Stimulated activated CD4-positive, alpha-beta T cell treated with anti-CD3 and anti-CD28 coated beads, TNF-alpha, amount 100 ng/mL, for 1 hour (primary cell): ENCODE data around the gene C1orf74.

Experiments used
- DNase-seq, 3 donors: peaks; one replicate each; pipeline ENCODE4 v3.0.0-alpha.2; 2020; ENCODE audit warnings: low read depth in 3 of 3, low spot score in 1 of 3

The C1orf74 gene

DNA sequence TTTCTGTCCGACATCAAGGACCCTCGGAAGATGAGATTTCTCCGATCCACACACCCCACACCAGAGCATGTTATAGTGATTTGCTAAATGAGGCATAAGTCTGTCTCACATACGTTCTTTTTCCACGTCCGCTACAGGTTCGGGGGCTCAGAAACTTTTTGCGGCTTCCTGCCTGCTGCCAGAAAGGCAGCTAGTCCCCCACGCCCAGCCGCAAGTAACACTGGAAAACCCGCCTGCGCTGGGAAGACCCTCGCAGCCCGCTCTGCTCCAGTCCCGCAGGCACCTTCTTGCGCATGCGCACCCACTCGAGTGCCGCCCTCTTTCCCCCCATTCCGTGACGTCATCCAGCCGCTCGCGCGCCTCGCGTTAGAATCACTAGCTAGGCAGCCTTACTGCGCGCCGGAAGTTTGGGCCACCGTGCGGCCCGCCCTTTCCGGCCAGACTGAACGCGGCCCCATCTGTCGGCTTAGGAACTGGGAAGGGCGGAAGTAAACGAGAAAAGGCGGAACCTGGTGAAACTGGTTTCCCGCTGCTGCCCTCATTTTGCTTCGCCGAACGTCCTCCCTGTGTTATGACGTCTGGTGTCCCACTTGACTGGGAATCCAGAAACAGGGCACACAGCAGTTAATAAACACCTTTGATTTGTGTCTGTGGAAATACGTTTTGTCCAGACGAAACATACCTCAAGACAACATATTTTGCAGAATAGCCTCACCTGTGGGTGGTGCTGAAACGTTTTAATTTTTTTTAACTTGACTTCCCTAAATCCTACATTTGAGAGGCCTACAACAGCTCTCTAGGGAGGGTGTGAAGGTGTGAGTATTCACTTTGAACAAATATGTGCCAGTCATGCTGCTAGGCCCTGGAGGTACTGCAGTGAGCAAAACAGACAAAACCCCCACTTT is at the start of gene C1orf74:
TSS of gene C1orf74 (minus strand) at position 295 of the 905 bp plus-strand sequence. CDS start 925 bp downstream, outside the sequence.
- peak; percentile 98 to 99 (median 99) for DNase-seq

DNA sequence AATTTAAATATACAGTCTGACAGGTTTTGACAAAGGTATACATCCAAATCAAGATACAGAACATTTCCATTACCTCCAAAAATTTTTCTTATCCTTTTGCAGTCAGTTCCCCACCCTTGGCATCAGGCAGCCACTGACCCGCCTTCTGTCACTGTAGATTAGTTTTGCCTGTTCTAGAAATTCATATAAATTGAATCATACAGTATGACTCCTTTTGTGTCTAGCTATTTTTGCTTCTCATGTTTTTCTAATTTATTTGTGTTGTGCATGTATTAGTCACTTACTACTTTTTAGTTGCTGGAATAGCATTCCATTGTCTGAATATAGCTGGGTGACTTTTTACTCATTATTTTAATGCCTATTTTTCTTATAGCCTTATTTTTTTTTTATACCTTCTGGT is 47.3 kb upstream of the C1orf74 start:
- no peak for DNase-seq

DNA sequence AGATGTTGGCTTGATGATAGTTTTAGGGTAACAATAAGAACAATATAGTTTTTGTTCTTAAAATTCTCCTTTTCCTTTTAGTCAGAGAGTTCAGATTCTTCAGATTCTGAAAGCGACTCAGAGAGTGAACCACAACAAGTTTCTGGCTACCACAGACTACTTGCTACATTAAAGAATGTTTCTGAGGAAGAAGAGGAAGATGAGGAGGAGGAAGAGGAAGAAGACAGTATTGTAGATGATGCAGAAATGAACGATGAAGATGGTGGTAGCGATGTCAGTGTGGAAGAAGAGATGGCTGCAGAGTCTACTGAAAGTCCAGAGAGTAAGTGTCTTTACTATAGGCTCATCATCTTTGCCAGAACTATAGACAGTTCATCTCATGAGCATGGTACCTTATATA is 46.4 kb upstream of the C1orf74 start:
- DNase-seq, result no peak

DNA sequence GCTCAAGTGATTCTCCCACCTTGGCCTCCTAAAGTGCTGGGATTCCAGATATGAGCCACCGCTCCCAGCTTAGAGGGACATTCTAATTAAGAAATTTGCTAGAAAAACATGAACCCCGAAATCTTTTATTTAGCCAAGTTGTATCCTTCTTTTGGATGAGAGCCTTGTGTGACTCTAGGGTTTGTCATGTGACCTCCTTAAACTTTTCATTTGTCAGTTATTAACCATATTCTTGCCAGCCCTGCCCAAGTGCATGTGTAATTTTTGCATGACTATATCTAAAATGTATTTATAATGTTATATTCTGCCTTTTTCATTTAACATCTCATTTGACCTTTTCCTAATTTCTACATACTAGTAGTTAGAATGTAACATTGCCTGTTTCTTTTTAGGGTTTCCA is 45.4 kb upstream of the C1orf74 start:
- no peak for DNase-seq

DNA sequence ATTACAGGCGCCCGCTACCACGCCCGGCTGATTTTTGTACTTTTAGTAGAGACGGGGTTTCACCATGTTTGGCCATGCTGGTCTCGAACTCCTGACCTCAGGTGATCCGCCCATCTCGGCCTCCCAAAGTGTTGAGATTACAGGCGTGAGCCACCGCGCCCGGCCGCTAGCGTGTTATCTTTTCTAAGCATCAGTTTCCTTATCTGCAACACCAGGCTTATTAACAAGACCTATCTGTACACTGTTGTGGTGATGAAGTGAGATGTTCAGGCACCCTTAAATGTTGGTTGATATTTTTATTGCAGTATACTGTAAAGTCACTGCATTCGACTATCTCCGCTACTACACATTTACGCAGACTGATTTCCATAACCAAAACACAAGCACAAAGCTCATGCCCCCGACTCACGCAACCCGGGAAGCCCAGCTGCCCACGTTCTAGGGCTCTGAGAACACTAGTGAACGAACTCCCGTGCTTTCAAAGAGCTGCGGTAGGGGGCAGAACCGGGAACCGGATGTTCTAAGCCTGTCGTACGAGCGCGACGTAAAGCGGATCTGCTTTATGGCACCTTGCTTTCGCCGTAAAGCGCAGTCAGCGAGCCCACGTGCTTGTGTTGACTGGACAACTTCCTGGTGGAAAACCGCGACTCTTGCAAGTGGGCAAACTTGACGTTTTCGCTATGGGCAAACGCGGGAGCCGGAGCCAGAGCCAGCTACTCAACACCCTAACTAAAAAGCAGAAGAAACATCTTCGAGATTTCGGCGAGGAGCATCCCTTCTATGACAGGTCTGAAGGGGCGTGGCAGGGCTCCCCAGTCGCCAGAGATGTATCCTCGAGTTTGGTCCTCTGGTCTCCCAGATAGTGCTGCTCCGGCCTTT is 43.3 kb upstream of the C1orf74 start, which contains the start of gene UTP25:
TSS of gene UTP25 (plus strand) at position 589 of the 879 bp plus-strand sequence. CDS start at position 681, 92 bp downstream.
- DNase-seq, result peak; percentile 76 to 84 (median 83)

DNA sequence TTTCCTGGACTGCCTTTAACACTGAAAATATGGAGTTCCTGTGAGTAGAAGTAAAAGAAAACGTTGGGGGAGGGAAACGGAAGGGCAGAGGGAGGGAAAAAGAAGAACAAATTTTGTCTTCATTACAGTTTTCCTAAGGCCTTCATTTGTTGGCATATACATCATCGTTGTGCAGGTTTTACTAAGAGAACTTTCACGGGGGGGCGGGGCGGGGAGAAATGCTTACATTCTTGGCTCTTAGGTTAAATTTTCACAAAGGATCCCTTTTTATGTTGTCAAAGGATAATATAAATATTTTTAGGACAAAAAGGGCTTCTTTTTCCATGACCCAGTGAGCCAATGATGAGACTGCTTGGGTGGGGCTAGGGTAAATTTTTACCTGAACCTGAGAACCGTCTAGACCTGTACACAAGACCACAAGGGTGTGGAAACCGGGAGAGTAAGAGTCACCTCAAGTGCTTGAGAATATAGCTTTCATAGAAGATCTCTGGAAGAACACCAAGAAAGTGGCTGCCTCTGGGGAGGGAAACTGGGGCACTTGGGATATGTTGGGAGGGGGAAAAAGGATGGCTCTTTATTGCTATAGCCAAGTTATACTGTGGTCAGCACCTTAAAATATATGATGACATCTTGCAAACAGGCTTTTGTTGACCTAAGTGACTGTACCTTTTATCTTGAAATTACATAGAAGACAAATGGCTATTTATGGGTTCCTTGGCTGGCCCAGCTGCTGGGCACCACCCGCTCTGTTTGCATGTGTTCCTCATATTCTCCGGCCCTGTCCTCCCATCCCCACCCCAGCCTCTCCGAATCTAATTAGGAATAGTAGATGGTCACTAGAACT is 41.5 kb upstream of the C1orf74 start:
- no peak for DNase-seq

DNA sequence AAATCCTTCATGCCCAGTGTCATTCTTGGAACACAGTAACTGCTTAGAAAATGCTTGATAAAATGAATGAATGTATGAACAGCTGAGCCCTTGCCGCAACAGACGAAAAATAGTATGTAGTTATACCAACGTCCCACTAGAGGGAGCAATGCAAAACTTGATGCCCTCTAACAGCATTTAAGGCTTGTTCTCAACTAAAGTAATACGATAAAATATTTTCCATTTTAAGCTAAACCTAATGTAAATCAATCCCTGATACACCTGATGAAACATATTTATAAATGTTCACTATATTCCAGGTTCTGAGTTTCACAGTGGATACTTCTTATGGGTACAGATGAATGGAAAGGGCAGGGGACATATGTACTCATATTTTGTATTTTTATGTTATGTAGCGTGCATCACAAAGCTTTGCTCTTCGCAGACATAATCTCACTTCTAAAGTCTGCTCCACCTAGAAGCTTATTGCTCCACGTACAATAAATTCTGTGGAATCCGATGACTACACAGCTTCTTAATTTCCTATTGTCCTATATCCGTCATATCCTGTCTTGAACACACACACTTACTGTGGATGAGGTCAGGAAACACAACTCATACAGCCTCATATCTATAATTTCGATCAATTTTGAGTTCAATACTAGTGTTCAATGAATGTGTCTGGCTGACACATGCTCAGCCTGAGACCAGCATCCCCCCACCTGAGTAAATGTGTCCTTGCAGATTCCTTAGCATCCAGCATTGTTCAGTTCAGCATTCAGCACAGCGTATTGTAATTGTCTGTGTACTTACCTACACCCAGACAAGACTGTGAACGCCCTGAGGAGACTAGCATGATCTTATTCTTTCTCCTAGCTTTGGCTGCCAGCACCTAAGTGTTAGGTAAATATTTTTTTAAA is 39.0 kb upstream of the C1orf74 start:
- DNase-seq, result no peak

DNA sequence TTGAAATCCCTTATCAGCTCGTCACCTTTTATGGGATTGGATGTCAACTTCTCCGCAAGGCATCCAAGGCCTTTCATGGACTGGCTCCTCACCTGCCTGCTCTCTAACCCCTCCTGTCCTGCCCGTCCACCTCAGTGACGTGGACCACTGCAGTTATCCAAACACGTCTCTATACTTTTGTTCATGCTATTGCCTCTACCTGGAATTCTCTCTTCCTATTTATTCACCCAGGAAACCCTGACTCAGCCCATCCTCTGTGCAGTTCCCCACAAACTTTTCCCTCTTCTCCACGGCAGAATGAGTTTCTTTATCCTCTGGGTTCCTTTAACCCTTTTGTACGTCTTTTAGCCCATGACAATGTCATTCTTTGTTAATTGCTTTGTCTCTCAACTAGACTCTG is 38.3 kb upstream of the C1orf74 start:
- no peak for DNase-seq

DNA sequence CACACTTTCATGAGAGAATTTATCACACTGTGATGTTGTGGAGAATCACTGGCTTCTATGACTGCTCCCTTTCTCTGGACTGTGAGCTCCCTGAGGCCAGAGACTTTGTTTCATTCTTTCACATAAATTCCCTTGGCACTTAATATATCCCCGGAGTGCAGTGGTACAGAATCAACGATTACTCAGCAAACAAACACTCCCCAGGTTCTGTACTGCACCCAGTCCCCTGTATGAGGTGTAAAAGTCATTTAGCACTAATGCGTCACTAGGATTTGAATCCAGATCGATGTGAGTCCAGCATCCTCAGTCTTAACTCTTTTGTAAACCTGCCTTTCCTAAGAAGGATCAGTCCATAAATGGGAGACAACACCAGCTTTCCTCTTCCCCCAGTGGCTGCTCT is 36.6 kb upstream of the C1orf74 start:
- DNase-seq, result no peak

DNA sequence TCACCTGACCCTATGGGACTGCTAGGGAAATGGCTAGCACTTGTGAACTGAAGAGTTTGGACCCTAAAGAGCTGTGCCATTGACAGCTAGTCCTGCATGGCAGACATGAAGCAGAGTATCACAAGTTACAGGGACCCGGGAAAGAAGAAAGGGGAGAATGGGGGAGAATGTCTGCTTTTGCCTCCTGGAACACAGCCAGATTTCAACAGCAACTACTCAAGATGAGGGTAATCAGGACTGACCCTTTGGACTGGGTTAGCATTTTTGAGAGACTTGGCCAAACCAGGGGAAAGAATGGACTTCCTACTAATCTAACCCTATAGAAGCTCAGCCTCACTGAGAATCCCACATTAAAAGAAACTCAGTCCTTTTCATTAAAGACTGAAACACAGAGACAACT is 34.7 kb upstream of the C1orf74 start:
- no peak for DNase-seq

DNA sequence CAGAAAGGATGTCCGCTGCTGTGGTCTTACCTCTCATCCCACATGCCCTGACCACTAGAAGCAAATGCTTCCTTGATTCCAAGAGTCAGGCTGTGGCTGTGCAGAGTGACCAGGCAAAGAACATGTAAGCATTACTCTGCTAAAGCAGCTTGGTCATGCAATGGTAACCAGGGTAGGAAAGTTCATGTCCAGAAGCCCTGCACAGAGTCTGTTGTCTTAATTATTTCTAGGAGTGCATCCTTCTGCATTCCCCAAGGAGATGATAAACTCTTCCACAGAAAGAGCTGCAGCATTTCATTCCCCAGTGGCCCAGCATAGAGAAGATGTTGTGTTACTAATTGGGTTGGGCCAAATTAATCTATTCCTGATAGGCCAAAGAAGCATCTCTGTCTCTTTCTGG is 33.3 kb upstream of the C1orf74 start:
- no peak for DNase-seq

DNA sequence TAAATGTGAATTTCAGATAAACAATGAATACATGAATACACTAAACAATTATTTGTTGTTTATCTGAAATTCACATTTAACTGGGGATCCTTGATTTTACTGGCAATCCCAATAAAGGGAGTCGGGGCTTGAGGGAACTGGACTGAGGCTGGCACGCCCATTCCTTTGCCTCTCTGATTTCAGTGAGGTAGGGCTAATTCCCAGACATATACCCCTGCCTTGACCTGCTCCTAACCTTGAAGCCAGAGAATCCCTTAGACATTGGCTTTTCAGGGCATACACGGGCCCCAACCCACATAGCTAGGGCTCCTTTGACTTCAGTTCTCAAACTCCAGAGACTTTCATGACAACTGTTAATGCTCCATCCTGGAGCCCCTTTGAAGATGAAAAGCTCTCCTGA is 32.6 kb upstream of the C1orf74 start:
- no peak for DNase-seq

DNA sequence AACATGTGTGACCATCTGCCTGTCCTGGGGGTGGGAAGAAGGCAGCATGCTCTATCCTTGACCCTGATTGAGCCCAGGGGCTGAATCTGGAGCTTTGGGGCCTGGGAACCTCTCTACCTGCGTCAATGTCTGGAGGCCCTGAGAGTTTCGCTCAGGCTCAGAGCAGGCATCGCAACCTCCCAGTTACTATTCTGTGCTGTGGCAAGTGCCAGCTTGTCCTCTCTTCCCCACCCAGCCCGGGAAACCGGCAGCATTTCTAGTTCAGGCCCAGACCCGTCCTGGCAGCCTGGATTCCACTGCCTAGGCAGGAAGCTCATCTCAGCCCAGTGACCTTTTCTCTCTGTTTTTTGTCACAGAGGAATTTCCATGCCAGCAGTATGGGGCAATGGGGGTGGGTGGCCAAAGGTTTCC is 31.6 kb upstream of the C1orf74 start:
- DNase-seq, result no peak

DNA sequence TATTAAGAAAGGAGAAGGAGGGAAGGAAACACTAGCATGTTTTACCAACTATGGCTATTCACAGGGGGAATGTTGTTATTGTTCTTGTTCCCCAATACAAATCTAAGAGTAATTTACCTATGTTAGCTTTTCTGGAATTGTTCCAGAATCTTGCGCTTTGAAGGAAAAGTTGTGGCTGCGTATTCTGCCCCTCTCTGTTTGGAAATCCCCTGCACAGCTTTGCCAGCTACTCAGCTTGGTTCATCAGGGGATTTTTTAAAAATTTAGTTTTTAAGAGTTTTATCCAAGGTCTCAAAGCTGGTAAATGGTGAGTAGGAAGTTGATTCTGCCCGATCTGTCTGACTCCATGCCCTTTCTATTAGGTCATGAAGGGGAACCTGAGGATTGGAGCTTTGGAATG is 31.1 kb upstream of the C1orf74 start:
- no peak for DNase-seq

DNA sequence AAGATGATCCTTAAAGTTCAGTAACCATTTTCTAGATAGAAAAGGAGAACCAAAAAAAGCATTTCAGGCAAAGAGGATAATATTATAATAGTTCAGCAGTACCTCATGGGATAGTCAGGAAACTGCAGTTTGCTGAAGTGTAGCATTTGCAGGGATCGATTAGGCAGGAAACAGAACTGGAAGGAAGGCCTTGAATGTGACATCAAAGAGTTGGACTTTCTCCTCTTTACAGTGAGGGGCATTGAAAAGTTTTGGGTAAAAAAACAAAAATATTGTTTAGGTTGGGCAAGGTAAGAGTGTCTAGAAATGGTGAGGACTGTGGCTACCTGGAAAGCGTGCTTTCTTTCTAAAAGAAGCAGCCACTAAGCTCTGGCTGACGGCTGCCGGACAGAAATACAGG is 29.5 kb upstream of the C1orf74 start:
- no peak for DNase-seq

DNA sequence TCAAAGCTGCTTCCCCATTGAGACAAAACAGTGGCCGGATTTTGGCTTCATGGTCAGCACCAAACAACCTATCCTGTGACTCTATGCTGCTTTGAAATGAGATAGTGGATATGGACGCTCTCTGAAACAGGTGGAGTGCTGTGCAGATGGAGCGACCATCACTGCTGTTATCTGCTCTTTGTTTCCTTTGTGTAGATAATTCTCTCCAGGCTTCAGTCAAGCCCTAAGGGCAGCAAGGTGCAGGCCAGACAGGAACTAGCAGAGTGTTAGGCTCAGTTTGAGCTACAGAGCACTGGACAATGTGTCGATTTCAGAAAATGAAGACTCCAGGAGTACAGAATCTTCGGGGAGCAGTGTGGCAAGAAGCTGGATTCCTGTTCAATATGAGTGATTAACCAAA is 26.4 kb upstream of the C1orf74 start:
- no peak for DNase-seq

DNA sequence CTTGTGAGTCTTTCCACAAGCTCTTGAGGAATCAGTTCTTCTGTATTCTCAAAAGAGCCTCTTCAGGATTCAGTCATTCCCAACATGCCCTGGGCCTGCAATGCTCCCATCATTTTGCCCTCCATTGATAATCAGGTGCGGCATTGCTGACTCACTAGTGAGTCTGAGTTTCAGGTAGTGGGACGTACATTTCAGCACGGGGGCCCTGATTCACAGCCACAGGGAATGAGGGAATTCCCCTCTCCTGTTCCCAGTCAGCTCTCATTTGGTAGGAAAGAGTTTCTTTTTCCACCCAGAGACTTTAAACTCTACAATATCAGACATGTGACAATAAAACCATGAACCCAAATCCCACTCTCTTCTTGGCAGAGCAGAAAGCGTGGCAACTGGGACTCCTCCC is 25.3 kb upstream of the C1orf74 start:
- DNase-seq, result no peak

DNA sequence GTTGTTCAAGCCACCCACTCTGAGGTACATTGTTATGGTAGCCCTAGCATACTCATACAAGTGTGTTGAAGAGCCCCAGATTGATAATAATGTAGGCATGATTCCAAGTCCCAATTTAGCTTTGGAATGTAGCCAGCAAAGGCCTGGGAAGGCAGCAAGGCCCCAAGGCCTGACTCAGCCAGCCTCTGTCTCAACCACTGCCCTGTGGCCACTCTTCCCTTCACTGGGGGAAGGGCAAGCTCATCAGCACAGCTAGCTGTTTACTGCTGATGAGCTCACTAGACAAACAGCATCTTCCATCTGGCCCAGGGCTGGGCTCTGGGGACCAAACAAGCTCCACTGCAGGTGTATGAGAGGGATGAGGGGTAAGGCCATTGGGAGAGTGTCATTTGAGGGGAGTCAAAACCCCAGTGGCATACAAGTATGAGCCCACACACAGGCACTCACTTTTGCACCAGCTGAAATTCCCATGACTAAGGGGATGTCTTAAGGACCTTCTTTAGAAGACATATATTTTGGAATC is 23.8 kb upstream of the C1orf74 start:
- no peak for DNase-seq

DNA sequence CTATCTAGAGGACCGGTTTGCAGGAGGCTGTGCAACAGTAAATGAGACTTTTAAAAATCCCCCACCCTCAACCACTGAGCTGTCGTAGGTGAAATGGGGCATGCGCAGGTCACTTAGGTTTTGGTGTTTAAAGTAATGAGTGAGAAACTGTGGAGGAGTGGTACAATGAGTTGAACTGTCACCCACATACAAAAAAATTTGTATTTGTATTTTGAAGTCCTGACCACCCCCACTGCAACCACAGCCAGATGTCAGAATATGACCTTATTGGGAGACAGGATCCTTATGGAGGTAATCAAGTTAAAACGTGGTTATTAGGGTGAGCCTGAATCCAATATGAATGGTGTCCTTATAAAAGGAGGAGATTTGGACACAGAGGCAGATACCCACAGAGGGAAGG is 23.1 kb upstream of the C1orf74 start:
- no peak for DNase-seq
